CD4-positive, alpha-beta T cell treated with Interleukin-10 for 1 hour (primary cell): ENCODE results near the gene AGAP6.
A peak's percentile ranks its signal among the peaks of the same experiment; 100 is the strongest.
"Not testable (repeated sequence)": the region's sequence is repeated elsewhere in the genome, so short reads cannot be mapped to it uniquely, and the experiment has no call there.

Experiments used
- DNase-seq: peaks from one replicate; pipeline ENCODE4 v3.0.0-alpha.2; 2020

AGAP6 gene

DNA sequence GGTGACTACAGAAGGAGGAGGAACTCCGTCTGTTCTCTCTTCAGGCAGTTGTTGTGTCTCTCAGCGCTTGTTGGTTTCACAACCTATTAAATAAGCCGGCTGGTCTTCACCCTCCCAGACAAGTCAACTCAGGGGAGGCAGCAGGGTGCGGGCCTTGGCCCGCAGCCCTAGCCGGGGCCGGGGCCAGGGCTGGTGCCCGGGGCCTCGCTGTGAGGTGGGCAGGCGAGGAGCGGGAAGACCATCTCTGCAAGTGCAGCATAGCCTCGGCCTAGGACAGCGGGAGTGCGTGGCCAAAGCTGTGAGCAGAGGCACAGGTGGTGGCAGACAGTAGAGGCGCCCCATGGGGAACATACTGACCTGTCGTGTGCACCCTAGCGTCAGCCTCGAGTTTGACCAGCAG lies at the start of gene AGAP6:
TSS of gene AGAP6 (plus strand) at position 31 of the 400 bp plus-strand sequence. CDS start at position 341, 310 bp downstream.
- DNase-seq, result not testable (repeated sequence)

DNA sequence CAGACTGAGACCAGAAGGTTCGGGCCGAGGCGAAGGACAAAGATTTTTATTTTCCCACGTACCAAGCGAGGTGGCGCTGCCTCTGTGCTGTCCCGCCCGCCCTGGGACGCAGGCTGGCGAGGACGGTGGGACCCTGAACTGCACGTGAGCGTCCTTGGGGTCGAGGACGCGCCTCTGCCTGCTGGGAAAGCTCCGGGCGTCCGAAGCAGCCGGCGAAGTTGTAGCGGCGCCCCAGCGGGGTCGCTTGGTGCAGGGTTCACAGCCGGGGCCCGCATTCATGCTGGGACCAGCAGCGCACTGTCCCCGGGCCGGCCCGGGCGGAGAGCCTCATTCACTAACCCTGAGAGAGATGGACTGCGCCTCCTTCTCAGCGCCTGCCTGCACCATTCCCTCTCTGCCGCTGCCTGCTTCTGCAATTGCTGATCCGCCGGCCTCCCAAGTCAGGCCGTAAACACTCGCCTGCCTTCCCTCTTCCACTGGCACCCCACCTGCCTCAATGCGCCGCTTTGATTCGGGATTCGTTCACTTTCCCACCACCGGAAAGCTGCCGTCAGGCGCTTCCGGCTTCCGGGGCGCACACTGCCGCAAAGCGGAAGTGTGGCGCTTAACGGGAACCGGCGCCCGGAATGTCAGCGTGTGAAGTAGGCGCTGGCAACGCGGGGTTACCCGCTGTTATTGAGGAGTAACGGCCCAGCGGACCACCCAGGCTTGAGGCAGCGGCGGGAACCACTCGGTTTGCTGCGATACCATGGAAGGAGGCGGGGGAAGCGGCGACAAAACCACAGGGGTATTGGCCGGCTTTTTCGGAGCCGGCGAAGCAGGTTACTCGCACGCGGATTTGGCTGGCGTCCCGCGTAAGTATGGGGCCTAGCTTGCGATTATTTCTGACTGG lies 46.5 kb upstream of the AGAP6 start, which contains the start of the genes PARG and TIMM23B:
TSS of gene PARG (minus strand) at position 581 of the 892 bp plus-strand sequence. CDS start at position 279, 302 bp downstream.
TSS of gene TIMM23B (plus strand) at position 607 of the 892 bp plus-strand sequence. CDS start at position 749, 142 bp downstream.
- peak; percentile 85 for DNase-seq

DNA sequence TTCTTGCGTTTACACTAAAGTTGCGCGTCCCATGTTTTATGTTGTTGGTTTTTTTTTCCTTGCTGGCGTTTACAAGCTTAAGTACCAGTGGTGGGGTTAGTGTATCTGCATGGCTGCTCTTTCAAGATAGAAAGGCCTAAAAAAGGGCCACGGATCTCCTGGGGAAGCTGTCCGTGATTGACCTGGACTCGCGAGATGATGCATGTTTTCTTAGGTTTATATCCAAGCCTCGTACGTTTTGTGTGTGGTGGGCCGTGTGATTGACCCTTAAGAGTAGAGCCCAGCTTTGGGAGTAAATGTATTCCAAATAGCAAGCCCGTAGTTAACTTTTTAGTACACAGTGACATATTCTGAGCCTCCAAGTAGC lies 45.9 kb upstream of the AGAP6 start:
- DNase-seq, result not testable (repeated sequence)

DNA sequence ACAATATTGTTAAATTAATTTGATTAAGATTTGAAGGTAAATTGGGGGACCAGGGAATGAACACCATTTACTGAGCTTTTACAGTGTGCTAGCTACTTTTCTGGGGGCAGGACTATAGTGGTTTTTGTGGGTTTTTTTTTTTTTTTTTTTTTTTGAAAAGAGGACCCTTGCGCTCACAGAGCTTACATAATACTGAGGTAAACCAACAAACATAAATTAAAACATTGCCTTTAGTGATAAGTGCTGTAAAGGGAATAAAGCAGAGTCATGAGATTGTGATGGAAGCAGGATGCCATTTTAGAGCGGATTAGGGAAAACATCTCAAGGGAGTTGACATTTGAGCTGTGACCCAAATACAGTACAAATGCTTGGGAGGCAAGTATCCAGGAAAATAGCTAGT lies 44.6 kb upstream of the AGAP6 start:
- not testable (repeated sequence) for DNase-seq

DNA sequence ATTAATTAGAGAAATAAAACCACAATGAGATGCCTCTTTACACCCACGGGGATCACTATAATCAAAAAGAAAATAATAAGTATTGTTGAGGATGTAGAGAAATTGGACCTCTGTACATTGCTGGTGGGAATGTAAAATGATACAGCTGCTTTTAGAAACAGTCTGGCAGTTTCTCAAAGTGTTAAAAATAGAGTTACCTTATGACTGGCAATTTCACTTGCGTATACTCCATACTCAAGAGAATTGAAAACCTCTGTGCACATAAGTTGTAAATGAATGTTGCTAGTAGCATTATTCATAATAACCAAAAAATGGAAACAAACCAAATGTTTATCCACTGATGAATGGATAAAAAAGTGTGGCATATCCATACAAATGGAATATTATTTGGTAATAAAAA lies 40.1 kb upstream of the AGAP6 start:
- not testable (repeated sequence) for DNase-seq

DNA sequence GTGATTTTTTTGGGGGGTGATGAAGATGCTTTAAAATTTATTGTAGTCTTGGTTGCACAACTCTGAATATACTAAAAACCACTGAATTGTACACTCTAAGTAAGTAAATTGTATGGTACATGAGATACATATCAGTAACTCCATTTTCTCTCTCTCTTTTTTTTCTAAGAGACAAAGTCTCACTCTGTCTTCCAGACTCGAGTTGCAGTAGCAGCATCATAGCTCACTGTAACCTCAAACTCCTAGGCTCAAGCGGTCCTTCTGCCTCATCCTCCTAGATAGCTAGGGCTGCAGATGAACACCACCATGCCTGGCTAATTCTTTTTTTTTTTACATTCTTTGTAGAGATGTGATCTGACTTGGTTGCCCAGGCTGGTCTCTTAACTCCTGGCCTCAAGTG lies 39.5 kb upstream of the AGAP6 start:
- not testable (repeated sequence) for DNase-seq

DNA sequence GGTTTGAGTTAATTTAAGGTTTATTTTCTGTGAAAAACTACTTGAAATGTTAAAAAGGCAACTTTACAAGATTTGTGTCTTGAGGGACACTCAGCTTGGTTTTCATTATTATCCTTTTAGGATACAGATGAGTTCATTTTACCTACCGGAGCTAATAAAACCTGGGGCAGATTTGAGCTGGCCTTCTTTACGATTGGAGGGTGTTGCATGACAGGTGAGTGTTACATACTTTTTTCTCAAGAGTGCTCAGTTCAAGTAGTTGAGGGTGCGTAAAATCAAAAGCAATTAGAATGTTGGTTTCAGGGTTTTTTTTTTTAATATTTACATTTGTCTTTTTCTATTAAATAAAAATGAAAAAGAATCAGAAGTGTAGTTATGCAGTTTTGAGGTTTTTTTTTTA lies 36.2 kb upstream of the AGAP6 start:
- DNase-seq, result not testable (repeated sequence)

DNA sequence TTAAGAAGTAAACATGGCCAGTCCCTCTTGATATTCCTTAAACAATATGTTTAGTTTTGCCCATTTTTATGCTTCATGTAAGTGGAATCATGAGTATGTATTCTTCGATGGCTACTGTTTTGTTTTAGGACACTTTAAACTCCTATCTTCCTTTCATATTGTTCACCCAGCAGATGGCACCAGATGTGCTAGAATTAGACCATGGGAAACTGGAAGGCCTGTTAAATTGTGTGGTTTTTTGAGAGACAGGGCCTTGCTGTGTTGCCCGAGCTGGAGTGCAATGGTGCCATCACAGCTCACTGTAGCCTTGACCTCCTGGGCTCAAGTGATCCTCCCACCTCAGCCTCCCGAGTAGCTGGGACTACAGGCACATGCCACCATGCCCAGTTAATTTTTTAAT lies 35.1 kb upstream of the AGAP6 start:
- DNase-seq, result not testable (repeated sequence)

DNA sequence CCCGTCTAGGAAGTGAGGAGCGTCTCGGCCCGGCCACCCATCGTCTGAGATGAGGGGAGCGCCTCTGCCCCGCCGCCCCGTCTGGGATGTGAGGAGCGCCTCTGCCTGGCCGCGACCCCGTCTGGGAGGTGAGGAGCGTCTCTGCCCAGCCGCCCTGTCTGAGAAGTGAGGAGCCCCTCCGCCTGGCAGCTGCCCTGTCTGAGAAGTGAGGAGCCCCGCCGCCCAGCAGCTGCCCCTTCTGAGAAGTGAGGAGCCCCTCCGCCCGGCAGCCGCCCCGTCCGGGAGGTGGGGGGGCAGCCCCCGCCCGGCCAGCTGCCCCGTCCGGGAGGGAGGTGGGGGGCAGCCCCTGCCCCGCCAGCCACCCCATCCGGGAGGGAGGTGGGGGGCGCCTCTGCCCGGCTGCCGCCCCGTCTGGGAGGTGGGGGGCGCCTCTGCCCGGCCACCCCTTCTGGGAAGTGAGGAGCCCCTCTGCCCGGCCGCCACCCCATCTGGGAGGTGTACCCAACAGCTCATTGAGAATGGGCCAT lies 17.8 kb upstream of the AGAP6 start:
- DNase-seq, result not testable (repeated sequence)

DNA sequence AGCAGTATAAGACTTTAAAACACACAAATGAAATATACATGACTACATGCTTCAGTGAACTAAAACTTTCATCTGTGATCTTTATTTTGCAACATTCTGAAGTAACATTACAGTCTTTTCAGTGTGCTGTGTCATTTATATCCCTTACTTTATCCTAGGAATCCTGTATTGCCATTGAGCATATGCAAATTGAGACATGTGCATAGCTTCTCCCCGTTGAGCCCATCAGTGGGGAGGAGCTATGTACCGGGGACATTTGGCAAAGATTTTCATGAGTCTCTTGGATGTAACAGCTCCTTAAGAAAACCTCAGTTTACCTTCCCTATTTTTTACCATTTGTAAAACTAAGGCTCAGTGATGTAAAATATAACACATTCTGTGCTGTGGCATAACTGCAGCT lies 16.7 kb upstream of the AGAP6 start:
- DNase-seq, result not testable (repeated sequence)

DNA sequence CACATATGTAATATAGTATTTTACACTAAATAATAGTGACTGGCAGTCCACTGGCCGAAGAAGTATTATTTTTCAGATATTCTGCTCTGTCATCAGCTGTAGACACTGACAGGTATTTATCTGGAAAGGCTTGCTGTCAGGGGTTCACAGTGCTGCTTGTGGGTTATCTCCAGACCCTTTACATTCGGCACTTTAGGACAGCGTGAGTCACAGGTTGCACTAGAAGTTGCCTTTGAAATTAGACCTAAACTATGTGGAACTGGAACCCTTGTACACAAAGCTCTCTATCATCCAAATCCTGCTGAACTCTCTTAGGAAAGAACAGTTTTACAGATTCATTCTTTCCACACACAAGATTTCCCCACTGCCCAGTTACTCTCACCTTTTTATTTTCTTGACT lies 16.1 kb upstream of the AGAP6 start:
- DNase-seq, result not testable (repeated sequence)

DNA sequence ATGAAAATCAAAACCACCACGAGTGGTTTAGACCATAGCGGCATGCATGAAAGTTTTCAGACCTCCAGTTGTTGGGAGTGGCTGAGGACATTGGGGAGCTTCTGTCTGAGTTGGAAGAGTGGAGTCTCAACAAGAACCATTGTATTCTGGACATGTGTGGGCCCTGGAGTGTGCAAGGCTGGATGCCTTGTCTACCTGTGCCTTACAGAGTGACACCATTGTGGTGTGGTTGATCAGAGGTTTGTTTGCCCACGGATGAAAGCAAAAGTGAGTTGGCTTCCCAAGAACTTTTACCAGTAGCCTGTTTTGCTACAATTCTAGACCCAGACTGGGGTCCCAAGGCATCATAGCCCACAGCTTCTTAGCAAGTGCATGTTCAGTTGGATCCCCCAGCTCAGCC lies 10.4 kb upstream of the AGAP6 start:
- not testable (repeated sequence) for DNase-seq

DNA sequence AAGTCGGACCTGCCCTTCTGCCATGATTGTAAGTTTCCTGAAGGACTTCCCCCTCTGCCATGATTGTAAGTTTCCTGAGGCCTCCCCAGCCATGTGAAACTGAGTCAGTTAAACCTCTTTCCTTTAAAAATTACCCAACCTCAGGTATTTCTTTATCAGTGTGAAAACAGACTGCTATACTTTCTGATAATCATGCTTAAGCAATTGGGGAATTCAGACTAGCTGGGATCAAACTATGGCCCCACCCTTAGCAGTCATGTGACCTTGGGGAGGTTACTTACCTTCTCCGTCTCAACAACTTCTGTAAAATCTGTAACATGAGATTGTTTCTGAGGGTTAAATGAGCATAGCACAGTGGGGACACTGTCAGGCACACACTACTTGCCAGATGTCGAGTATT lies 999 bp upstream of the AGAP6 start:
- DNase-seq, result not testable (repeated sequence)

DNA sequence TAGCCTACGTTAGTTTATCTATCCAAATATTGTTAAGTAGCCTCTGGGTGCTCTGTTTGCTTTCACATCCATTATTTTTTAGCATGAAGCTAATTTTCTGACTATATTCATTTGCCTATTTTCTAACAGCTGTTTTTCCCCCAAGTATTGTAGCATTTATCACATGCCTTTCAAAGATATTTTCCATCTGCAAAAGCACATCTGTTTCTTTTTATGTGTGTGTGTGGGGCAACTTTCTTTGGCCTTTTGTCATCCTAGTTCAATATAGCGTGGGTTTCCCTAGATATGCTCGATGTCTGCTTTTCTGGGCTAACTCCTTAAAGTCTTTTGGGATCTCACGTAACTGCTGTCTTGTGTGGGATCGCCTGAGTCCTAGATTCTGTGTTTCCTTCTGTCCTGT lies 7.1 kb downstream of the AGAP6 start:
- DNase-seq, result not testable (repeated sequence)

DNA sequence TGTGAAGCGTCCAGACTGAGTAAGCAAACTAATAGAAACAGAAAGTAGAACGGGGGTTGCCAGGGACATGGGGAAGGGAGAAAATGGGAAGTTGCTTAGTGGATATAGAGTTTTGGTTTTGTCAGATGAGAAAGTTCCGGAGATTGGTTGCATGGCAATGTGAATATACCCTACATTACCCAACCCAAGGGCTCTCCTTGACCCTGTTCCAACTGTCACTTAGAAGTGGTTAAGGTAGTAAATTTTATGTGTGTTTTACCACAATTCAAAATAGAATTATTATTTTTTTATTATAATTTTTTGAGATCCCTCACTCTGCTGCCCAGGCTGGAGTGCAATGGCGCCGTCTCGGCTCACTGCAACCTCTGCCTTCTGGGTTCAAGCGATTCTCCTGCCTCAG lies 25.8 kb downstream of the AGAP6 start:
- peak; percentile 1 for DNase-seq

DNA sequence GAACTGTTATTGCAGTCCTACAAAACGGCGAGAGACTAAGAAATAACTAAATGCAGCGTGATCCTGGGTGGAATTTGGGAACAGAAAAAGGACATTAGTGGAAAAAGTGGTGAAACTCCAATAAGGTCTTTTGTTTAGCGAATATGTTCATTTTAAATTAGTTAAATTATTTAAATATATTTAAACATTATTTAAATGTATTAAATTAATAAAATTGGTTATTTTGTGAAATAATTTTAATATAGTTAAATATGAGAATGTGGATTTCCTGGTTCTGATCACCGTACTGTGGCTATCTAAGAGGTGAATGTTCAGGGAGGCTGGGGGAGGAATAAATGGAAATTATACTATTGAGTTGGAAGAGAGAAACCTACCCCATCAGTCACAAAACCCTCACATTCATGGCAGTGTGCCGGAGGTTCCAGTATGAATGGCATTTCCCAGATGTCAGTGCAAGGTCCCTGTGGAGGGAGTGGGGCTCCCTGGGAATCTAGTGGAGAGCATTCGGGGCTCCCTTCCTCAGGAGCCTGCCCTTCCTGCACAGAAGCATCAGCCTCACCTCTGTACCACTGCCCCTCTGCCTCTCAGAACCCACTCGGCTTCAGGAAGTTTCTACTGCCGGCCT lies 27.5 kb downstream of the AGAP6 start:
- DNase-seq, result not testable (repeated sequence)

DNA sequence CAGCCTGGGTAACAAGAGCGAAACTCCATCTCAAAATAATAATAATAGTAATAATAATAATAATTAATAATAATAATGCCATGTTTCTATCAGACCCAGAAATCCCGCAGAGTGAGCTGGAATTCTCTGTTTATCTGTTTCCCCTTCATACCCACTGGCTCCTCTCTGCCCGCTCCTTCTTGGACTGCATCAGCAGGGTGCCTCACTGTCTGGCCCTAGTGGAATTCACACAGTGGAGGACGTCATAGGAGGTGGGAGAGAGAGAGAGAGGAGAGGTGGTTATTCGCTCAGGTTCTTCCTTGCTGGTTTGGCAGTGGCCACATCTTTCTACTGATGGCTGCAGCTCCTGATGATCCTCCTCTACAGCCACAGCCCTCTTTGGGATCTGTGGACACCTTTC lies 28.7 kb downstream of the AGAP6 start:
- not testable (repeated sequence) for DNase-seq

DNA sequence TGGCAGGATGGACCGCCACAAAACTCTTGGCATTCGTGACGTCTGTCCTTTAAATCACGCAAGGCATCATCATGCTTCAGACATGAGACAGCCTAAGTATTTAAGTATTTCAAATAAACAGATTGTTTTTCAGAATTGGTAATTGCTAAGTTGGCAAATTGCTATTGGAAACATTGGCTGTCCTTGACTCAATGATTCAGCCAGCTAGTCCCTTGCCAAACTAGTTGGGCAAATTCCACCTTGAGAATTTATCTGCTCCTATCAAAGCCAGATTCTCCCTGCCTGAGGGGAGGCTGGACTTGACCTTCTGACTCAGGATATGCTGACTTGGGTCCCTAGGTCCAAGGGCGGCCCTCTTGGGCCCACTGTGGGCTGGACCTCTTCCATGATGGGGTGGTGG lies 29.4 kb downstream of the AGAP6 start:
- not testable (repeated sequence) for DNase-seq

DNA sequence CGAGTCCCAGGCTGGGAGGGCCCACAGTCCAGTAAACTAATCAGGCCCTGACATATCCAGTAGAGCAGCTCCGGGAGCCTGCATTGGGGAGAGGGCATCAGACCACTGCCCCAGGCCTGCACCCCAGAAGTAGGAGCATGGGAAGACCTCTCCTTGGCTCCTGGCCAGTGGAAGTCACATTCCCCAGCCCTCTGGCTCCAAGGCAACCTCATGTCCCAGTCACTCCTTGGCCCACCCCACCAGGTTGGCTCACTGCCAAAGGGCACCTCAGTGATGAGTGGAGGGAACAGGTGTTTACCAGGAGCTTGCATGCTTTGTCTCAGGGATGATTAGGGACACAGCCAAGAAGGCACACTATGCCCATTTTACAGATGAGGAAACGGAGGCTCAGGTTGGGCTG lies 31.1 kb downstream of the AGAP6 start:
- not testable (repeated sequence) for DNase-seq

DNA sequence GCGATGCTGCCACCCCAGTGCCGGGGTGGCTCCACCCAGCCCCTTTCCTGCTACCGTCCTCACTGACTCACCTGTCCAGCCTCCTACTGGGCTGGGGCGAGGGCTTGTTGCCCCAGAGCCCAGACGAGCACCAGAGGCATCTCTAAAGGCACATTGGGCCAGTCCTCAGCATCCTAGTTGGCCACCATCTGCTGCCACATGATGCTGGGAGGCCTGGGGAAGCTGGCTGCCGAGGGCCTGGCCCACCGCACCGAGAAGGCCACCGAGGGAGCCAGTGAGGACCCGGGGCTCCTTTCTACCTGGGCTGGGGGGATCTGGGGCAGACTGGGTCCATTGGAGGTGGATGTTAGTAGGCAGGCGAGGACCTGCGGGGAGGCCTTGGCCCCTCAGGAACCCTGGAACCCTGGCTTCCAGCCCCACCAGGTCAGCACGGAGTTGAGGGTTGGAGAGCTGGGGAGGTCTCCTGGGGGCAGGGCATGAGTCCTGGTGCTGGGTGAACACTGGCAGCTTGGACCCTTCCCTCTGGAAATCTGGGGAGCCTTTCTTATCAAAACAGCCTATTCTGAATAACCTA lies 32.3 kb downstream of the AGAP6 start:
- DNase-seq, result not testable (repeated sequence)

DNA sequence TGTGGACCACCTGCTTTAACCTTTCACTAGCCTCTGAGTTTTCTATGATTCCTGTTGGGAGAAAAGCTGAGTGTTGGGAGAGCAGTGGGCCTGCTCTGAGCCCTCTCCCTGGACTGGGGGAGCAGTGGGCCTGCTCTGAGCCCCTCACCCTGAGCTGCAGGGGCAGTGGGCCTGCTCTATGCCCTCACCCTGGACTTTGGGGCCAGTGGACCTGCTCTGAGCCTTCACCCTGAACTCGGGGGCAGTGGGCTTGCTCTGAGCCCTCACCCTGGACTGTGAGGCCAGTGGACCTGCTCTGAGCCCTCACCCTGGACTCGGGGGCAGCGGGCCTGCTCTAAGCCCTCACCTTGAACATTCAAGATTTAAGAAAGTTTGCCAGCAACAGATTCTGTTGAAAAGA lies 33.4 kb downstream of the AGAP6 start:
- no peak for DNase-seq

DNA sequence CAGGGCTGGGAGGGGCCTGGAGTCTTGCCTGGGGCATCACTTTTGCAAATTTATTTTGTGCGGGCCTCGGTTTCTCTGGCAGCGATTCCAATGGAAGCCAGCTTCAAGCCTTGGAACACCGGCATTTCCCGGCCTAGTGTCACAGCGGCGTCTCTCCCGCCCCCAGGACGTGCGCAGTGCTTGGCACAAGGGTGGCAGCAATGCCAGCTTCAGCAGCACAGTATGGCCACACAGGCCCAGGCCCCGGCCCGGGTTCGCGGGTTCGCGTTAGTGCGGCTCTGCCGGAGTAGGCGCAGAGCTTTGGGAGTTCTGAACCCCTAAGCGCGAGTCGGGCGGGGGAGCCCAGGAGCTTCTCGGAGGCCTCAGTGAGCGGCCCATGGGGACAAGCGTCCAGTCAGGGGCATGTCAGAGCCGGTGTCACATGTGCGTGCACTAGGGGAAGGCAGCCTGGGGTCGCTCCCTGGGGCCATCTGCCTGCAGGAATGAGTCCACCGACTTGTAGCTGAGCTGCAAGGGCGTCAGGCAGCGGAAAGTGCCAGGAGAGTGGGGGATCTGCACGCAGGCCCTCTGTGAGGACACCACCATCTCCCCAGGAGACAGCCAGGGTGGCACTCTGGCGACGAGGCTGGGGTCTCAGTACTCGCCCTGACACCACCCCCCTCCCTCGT lies 36.6 kb downstream of the AGAP6 start:
- not testable (repeated sequence) for DNase-seq

DNA sequence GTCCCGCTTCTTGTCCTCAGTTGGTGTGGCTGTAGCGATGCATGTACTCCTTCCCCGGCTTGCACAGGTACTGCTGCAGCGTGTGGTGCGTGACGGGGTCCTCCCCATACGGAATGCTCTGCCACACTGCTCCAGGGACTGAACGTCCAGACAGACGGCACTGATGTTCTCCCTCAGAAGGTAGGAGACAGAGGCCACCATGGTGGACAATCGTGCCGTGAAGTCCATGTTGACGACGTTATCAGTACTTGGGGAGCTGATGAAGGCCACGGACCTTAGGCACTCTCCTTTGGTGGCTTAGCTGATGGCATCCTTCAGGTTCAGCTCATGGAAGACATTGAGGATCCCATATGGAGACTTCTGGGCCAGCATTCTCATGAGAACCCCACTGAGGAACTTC lies 37.4 kb downstream of the AGAP6 start:
- no peak for DNase-seq
